Activated CD8-positive, alpha-beta memory T cell treated with anti-CD3 and anti-CD28 coated beads for 4 hours (primary cell): Measurements from ENCODE around the gene KCNJ2.

ENCODE experiments used
- DNase-seq, 2 donors: peaks; one replicate each; pipeline ENCODE4 v3.0.0-alpha.2; 2020; ENCODE audit warnings: low read depth in 2 of 2

The KCNJ2 gene

GRCh38 chr17:70168977-70169708 is at the start of gene KCNJ2:
Gene KCNJ2, plus strand, starts transcription at chr17:70169532. Its CDS starts 5,508 bp downstream, at chr17:70175040.
- peak in 1 of 2 donors; percentile 1 for DNase-seq

GRCh38 chr17:70119545-70119944 is 49.8 kb upstream of the KCNJ2 start:
- no peak for DNase-seq

- no peak for DNase-seq
Measured at GRCh38 chr17:70119983-70120382, 49.3 kb upstream of the KCNJ2 start.

- no peak for DNase-seq
Measured at GRCh38 chr17:70120425-70120824, 48.9 kb upstream of the KCNJ2 start.

GRCh38 chr17:70121126-70121525 is 48.2 kb upstream of the KCNJ2 start:
- DNase-seq, result no peak

- DNase-seq, result no peak
Measured at GRCh38 chr17:70123193-70123592, 46.1 kb upstream of the KCNJ2 start.

GRCh38 chr17:70124723-70125122 is 44.6 kb upstream of the KCNJ2 start:
- no peak for DNase-seq

- DNase-seq, result no peak
Measured at GRCh38 chr17:70127221-70127873, 42.0 kb upstream of the KCNJ2 start.

- no peak for DNase-seq
Measured at GRCh38 chr17:70128727-70129238, 40.5 kb upstream of the KCNJ2 start.

- no peak for DNase-seq
Measured at GRCh38 chr17:70130289-70130688, 39.0 kb upstream of the KCNJ2 start.

- no peak for DNase-seq
Measured at GRCh38 chr17:70132505-70132904, 36.8 kb upstream of the KCNJ2 start.

GRCh38 chr17:70134042-70134441 is 35.3 kb upstream of the KCNJ2 start:
- no peak for DNase-seq

GRCh38 chr17:70134777-70135176 is 34.6 kb upstream of the KCNJ2 start:
- no peak for DNase-seq

GRCh38 chr17:70136131-70136530 is 33.2 kb upstream of the KCNJ2 start:
- no peak for DNase-seq

GRCh38 chr17:70137451-70138230 is 31.7 kb upstream of the KCNJ2 start:
- DNase-seq, result no peak

GRCh38 chr17:70138291-70138865 is 31.0 kb upstream of the KCNJ2 start:
- no peak for DNase-seq

GRCh38 chr17:70139449-70139993 is 29.8 kb upstream of the KCNJ2 start:
- no peak for DNase-seq

- no peak for DNase-seq
Measured at GRCh38 chr17:70144260-70144846, 25.0 kb upstream of the KCNJ2 start.

- no peak for DNase-seq
Measured at GRCh38 chr17:70153210-70153609, 16.1 kb upstream of the KCNJ2 start.

GRCh38 chr17:70157151-70157550 is 12.2 kb upstream of the KCNJ2 start:
- no peak for DNase-seq

GRCh38 chr17:70158180-70158579 is 11.2 kb upstream of the KCNJ2 start:
- DNase-seq, result no peak
